GM12865 (cell line): Measurements from ENCODE around the gene CIC.
"Not testable (repeated sequence)": the region's sequence is repeated elsewhere in the genome, so short reads cannot be mapped to it uniquely, and the experiment has no call there.

Source experiments
- DNase-seq: peaks from one replicate; pipeline ENCODE4 v3.0.0; 2010; ENCODE audit warnings: low read depth
- H3K4me3 ChIP-seq: 2 replicates; pipeline ENCODE4 v1.5.1; 2011; ENCODE audit warnings: mild to moderate bottlenecking, low read depth, low read length, control low read depth
- TF ChIP-seq, protein P1 (sequence below): IDR thresholded peaks from 2 replicates; pipeline ENCODE4 v1.5.1; 2011; ENCODE audit warnings: low read length, control low read depth, low read depth, inconsistent platforms; ENCODE audit not compliant: insufficient read depth; ENCODE audit errors: missing control alignments

CIC gene

DNA sequence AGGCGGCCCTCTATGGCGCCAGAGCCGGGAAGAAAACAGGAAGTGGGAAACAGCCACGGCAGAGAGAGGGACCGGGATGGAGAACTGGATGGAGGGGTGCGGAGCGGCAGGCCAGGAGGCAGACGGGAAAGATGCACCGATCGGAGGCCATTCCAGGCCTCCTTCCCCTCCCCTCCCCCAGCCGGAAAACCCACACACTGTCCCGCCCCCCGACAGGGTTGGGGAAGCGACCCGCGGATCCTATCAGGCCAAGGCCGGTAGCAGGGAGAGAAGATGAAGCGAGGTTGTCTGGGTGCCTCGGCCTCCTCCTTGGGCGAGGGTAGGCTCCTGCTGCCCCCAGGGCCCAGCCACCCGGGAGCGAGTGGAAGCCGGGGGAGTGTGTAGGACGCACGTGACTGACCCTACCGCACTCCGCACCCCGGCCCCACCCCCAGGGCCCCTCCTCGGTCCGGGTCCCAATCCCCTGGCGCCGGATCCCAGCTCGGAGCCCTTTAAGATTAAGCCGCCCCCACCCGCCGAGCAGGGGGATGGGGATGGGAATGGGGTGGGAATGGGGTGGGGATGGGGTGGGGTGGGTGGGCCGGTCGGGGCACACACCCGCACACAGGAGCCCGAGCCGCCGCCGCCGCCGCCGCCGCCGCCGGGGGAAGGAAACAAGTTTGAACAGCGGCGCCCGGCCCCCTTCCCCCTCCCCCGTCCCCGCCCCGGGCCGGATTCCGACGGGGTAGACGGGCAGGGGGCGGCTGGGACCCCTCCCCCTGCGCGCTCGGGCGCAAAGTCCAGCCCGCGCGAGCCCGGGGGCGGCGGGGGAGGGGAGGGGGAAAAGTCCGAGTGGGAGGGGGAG lies 15.6 kb upstream of the CIC start:
- H3K4me3 ChIP-seq = peak overlapping the region; percentile 100
- TF ChIP-seq, protein P1, sequence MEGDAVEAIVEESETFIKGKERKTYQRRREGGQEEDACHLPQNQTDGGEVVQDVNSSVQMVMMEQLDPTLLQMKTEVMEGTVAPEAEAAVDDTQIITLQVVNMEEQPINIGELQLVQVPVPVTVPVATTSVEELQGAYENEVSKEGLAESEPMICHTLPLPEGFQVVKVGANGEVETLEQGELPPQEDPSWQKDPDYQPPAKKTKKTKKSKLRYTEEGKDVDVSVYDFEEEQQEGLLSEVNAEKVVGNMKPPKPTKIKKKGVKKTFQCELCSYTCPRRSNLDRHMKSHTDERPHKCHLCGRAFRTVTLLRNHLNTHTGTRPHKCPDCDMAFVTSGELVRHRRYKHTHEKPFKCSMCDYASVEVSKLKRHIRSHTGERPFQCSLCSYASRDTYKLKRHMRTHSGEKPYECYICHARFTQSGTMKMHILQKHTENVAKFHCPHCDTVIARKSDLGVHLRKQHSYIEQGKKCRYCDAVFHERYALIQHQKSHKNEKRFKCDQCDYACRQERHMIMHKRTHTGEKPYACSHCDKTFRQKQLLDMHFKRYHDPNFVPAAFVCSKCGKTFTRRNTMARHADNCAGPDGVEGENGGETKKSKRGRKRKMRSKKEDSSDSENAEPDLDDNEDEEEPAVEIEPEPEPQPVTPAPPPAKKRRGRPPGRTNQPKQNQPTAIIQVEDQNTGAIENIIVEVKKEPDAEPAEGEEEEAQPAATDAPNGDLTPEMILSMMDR = no peak
- peak; percentile 65 for DNase-seq

DNA sequence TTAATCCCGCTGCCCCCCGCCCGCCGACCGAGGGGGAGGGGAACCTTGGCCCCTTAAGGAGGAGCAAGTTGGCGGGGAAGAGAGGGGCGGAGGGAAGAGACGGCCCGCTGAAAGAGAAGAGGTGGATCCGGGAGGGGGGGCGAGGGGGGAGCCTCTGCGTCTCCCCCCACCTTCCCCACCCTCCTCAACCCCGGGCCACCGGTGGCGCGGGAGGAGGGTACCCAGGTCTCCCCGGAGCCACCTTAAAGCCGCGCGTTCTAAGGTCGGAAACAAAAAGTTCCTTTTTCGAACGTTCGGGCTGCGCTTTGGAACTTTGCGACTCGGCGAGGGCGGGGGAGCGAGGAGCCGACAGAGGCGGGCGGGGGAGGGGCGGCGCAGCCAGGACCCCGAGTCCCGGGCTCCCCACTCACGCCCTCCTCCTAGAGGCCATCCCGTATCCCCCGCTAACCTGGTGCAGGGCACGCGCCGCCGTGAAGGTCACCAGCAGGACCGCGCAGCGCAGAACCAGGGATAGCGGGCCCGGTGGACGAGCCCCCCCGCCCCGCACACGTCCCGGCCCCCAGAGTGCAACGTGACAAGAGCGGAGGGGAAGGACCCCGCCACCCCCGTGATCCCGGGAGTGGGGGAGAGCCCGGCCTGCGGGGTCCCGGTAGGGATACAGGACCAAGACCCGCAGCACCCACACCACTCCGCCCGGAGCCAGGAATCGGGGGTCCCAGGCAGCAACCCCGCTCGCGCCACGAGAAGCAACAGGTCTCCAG lies 14.8 kb upstream of the CIC start:
- TF ChIP-seq, protein P1 = no peak
- DNase-seq = peak; percentile 81

DNA sequence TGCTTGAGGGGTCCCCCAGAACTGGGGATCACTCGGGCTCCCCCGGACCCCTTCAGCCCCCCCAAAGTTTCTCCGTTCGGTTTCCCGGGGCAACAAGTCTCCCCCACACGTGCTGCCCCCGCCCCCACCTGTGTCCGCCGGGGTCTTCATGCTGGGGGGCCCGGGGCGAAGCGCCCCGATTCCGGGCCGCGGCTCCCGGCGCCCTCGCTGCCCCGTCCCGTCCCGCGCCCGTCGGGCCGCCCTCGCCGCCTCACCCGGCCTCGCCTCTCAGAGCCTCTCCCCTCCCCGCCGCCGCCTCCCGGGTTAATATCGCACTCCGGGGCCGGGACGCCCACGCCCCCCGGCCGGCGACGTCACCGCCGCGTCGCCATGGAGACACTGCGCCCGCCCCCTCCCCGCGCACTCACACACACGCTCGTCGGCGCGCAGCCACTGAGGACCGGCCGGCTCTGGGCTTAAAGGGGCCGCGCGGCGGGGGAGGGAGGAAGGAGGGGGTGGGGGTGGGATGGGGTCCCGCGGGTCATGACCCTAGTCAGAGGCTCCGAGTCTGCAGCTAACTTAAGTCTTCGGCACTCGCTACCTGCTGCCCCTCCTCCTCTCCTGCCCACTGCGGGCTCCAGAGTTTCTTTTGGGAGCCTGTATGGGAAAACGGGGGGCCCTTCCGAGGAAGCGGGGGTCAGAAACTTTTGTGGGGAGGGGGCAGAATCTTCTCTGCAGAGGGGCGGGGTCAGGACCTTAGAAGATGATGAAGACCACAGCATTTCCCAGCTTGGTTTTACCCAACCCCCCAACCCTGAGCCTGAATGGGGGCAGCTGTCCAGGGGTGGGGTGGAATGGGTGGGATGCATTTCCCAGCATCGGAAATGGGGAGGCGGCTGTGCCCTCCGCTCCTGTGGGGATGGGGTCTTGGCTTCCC lies 13.9 kb upstream of the CIC start, which contains the start of gene ERF:
Gene ERF, minus strand, starts transcription at position 279 of the 916 bp plus-strand sequence. Its CDS starts 129 bp downstream, at position 150.
- TF ChIP-seq, protein P1 = no peak
- peak; percentile 96 for DNase-seq
- peak within 1 kb of the TSS; percentile 100 for H3K4me3 ChIP-seq

More for the DNA sequence above, 14.8 kb upstream of the CIC start:
- peak overlapping the region; percentile 100 for H3K4me3 ChIP-seq

DNA sequence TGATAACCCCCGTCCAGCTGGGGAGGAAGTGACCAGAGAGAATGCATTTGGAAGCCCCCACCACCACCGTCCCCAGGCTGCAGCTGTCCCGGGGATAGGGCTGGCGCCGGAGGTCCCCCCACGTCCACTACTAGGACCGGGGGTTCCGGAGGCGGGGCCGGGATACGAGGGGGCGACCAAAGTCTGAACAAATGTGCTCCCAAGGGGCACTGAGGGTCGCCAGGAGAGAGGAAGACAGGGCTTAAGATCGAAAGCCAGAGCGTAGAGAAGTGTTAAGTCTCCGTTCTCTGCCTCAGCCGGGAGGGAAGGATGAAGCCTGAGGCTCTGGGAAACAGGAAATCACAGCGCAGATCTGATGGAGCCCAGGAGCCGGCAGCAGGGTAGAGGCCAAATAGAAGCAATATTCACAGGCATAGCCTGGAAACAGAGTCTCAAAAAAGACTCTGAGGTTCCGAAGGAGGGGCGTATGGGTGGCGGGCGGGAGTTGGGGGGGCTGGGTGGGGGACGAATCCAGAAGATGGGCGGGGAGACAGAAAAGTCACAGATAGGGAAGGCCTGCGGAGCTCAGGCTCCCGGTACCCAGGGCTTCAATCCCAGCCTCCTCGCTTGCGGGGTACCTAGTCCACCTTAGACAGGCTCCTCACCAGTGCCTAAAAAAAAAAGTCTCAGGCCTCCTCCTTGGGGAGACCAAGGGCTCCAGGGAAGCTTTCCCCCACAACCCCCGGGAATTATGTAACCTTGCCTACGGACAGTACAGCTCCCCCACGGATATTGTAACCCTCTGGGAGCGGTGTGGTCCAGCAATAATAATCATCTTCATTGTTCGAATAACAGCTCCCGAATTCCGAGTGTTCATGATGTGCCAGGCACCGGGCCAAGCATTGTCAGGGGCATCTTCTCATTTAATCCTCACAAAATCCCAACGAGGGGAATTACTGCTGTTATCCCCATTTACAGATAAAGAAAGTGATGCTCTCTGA lies 13.0 kb upstream of the CIC start:
- DNase-seq = no peak
- H3K4me3 ChIP-seq = peak overlapping the region; percentile 72
- TF ChIP-seq, protein P1 = no peak

DNA sequence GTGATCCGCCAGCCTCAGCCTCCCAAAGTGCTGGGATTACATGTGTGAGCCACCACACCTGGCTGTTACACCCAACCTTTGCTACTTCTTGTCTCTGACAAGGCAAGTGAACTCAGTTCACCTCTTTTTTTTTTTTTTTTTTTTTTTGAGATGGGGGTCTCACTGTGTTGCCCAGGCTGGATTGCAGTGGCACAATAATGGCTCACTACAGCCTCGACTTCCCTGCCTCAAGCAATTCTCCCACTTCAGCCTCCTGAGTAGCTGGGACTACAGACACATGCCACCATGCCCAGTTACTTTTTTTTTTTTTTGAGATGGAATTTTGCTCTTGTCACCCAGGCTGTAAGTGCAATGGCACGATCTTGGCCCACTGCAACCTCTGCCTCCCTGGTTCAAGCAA lies 11.2 kb upstream of the CIC start:
- not testable (repeated sequence) for DNase-seq, H3K4me3 ChIP-seq

DNA sequence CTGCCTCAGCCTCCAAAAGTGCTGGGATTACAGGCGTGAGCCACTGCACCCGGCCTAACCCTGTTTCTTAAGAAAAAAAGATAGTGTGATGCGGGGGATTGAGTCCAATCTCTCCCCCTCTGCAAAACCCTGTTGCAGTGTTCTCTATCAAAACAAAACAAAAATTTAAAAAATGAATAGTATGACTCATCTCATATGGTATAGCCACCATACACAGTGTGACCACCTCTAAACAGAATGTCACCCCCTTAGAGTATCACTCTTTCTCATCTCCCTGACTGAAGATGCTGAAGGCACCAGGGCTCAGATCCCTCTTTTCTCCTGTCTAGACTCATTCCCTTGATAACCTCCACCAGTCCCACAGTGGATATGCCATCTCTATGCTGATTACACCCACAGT lies 7.3 kb upstream of the CIC start:
- no peak for DNase-seq
- TF ChIP-seq, protein P1 = no peak
- H3K4me3 ChIP-seq = no peak overlapping the region

DNA sequence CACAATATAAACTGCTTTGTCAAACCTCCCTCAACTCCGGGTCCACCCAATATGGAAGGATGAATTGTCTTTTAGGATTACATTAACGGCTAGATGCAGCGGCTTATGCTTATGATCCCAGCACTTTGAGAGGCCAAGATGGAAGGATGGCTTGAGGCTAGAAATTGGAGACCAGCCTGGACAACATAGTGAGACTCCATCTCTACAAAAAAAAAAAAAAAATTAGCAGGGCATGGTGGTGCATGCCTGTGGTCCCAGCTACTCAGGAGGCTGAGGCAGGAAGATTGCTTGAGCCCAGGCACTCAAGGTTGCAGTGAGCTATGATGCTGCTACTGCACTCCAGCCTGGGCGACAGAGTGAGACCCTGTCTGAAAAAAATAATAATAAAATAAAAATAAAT lies 2.9 kb upstream of the CIC start:
- not testable (repeated sequence) for H3K4me3 ChIP-seq, DNase-seq

DNA sequence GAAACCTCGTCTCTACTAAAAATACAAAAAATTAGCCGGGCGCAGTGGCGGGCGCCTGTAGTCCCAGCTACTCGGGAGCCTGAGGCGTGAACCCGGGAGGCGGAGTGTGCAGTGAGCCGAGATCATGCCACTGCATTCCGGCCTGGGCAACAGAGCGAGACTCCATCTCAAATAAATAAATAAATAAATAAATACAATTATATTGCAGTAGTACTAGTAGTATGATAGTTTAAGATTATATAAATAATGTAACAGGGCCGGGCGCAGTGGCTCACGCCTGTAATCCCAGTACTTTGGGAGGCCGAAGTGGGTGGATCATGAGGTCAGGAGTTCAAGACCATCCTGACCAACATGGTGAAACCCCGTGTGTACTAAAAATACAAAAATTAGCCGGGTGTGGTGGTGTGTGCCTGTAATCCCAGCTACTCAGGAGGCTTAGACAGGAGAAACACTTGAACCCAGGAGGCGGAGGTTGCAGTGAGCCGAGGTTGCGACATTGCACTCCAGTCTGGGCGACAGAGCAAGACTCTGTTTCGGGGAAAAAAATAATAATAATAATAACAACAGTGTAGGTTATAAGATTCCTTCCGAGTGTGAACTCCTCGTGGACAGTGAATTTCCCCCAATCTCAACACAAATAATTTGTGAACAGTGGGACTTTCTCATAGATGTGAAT lies 2.0 kb upstream of the CIC start:
- DNase-seq, H3K4me3 ChIP-seq: not testable (repeated sequence)
